Lower lobe of right lung (tissue), 2 donors: ENCODE results near the gene RRP1B. TPM values are rescaled to one million over a fixed set of nuclear protein-coding genes. Genes with fewer than 3 reads are reported as not detected.
A peak's percentile ranks its signal among the peaks of the same experiment; 100 is the strongest.

Experiments used
- ATAC-seq, 2 donors: fragments of 200-7000 bp; cut with Tn5 transposase; one replicate each; pipeline ENCODE4 v1.9.1; 2020 to 2022; ENCODE audit warnings: mild to moderate bottlenecking in 2 of 2, moderate library complexity in 2 of 2
- DNase-seq: peaks from one replicate; pipeline ENCODE4 v3.0.0-alpha.2; 2020
- H3K27ac ChIP-seq: fragments of 200-600 bp; one replicate; pipeline ENCODE4 v1.8.0; 2022
- H3K27me3 ChIP-seq: fragments of 200-600 bp; one replicate; pipeline ENCODE4 v1.8.0; 2022; ENCODE audit warnings: low read depth
- H3K36me3 ChIP-seq: fragments of 200-600 bp; one replicate; pipeline ENCODE4 v1.8.0; 2022; ENCODE audit warnings: mild to moderate bottlenecking
- H3K4me1 ChIP-seq: fragments of 200-600 bp; one replicate; pipeline ENCODE4 v1.8.0; 2022
- H3K4me3 ChIP-seq: fragments of 200-600 bp; one replicate; pipeline ENCODE4 v1.8.0; 2022; ENCODE audit warnings: mild to moderate bottlenecking
- H3K9me3 ChIP-seq: fragments of 200-600 bp; one replicate; pipeline ENCODE4 v1.8.0; 2022
- intact Hi-C: fragments of 100-400 bp; cut with DNase I; formaldehyde crosslinking; loops from one replicate; pipeline ENCODE4 v1.11.0; 2022
- total RNA-seq: library from RNA; stranded (reverse); fragmentation: NEBNext Ultra II Directional; extraction: Animal tissue kit (Norgen Biotek cat#: 25700); gene quantifications from one replicate; pipeline ENCODE4 v1.2.1, GENCODE V29; 2021
- TF ChIP-seq, protein P1 (sequence below): fragments of 200-600 bp; IDR thresholded peaks from one replicate; pipeline ENCODE4 v1.8.0; 2022; ENCODE audit warnings: antibody characterized with exemption, mild to moderate bottlenecking
- donor health status: DM: no; HTN: yes; CAD: no; lungs with severe emphysema.

RRP1B gene
- total RNA-seq, 1 donor from 2014 or later: 18.1 TPM

DNA sequence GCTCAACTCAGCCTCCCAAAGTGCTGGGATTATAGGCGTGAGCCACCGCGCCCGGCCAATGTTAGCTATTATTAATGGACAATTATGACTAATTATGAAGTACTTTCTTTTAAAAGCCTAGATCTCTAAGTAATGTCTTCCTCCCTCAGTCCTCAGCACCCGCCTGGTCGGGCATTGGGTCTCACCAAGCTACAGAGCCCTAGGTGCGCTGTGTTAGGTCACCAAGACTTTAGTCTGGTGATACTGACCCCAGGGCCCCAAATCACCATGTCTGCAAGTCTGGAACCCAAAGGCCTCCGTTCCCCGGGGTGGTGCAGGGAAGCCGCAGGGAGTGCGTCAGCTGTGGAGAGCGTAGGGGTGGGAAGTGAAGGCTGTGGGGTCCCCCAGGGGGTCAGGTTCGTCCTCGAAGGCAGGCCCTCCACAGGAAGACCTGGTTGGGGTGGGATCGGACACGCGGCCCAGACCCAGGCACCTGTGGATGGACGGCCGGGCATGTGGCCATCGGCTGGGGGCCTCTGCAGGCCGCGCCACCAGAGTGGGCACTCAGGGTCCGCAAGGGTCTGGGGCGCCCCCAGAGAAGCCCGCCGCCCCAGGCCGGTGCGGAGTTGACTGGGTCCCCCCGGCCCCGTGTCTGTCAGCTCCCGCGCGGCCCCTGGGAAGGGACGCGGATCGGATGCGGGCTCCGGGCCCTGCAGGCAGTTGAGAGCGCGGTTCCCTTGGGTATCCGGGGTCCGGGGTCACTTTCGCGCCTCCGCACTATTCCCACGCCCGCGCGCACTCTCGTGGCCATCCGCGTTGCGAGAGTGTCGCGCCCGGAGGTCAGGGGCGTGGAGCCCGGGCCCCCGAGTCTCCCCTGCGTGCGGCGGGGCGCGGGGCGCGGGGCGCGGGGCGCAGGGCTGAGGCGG is 58.9 kb downstream of the RRP1B start:
- Histone ChIP-seq H3K4me1 (peaks cover 41% of the 10 kb centered on the region), H3K36me3 (no peaks in the 10 kb centered on the region), H3K27ac (peak overlapping the region; percentile 97), H3K4me3 (peak overlapping the region; percentile 98), H3K27me3 (no peaks in the 10 kb centered on the region), H3K9me3 (no peaks in the 10 kb centered on the region)
- peak in 1 of 2 donors; percentile 9 for ATAC-seq
- TF ChIP-seq, protein P1, sequence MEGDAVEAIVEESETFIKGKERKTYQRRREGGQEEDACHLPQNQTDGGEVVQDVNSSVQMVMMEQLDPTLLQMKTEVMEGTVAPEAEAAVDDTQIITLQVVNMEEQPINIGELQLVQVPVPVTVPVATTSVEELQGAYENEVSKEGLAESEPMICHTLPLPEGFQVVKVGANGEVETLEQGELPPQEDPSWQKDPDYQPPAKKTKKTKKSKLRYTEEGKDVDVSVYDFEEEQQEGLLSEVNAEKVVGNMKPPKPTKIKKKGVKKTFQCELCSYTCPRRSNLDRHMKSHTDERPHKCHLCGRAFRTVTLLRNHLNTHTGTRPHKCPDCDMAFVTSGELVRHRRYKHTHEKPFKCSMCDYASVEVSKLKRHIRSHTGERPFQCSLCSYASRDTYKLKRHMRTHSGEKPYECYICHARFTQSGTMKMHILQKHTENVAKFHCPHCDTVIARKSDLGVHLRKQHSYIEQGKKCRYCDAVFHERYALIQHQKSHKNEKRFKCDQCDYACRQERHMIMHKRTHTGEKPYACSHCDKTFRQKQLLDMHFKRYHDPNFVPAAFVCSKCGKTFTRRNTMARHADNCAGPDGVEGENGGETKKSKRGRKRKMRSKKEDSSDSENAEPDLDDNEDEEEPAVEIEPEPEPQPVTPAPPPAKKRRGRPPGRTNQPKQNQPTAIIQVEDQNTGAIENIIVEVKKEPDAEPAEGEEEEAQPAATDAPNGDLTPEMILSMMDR: no peak
- no peak for DNase-seq
- intact Hi-C loops: no loop called here

DNA sequence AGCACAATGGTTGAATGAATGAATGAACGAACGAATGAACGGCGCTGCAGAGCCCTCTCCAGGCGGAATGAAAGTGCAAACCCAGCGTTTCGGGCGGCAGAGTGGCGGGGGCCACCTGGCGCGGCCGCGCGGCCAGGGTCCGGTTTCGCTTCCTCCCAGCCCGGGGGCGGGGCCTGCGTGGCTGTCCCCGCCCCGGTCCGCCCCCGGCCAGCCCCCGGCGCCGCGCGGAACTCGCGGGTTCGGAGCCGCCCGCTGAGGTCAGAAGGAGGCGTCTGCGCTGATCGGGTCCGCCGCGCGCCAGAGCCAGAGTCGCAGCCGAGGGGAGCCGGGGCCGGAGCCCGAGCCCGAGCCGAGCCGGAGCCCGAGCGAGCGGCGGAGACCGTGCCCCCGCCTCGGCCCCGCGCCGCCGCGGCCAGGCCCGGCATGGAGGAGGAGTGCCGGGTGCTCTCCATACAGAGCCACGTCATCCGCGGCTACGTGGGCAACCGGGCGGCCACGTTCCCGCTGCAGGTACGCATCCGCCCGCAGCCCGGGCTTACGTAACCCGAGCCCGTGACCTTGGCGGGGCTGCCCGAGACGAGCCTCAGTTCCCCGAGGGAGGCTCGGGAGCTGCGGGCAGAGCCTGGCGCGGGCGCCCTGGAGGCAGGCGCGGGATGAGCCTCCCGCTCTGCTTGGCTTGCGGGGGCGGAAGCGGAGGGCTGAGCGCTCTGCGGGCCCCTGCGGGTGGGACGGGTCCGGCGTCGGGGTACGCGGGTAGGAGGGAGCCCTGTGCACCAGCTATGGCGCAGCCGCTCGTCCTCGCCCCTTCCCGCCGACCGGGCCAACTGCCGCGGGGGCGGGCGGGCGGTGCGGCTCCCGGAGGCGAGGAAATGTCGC is 59.8 kb downstream of the RRP1B start, which contains the start of gene PDXK:
TSS of gene PDXK (plus strand) at position 258 of the 876 bp plus-strand sequence. CDS start at position 424, 166 bp downstream.
- ATAC-seq (peak; percentile 93 to 94), DNase-seq (peak; percentile 91)
- no peaks in the 10 kb centered on the region for H3K9me3 ChIP-seq
- peaks cover 7% of the 10 kb centered on the region for H3K36me3 ChIP-seq
- H3K27ac ChIP-seq: peak within 1 kb of the TSS; percentile 97
- peak within 1 kb of the TSS; percentile 98 for H3K4me3 ChIP-seq
- H3K4me1 ChIP-seq: peaks cover 40% of the 10 kb centered on the region
- intact Hi-C loops: no loop called here
- TF ChIP-seq, protein P1: no peak
- H3K27me3 ChIP-seq: no peaks in the 10 kb centered on the region

DNA sequence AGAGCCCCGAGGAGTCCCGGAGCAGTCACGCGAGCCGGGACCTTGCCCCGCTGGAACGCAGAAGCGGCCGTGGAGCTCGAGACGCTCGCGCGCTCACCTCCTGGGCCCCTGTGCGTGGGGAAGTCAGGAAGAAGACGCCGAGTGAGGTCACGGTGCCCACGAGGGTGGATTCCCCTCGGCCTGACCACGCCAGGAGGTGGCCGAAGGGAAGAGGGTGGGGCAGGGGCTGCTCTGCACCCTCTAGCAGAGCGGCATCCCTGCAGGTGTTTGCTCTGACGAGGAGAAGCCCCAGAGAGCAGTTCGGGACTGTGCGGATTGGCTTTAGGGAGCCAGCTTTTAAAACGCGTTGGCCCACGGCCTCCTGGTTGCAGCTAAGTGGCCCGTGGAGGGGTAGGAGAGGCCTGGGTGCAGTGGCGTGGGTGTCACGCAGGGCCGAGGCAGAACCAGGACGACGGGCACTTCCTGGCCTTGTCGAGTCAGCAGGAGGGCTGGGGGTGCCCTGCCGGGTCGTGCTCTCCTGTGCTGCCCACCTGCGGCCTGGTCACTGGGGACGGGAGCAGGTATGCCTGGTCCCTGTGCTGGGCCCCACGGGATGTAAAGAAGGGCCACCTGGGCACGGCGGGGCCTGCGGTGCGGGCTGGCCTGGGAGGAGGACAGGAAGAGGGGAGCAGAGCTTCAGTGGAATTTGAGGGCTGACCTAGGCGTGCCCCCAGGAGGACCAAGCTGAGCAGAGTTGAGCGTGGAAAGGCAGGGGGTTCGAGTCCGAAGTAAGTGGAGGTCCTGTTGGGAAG is 60.6 kb downstream of the RRP1B start:
- Histone ChIP-seq H3K27ac (peak overlapping the region; percentile 97), H3K4me3 (peak overlapping the region; percentile 98), H3K4me1 (peaks cover 49% of the 10 kb centered on the region), H3K9me3 (no peaks in the 10 kb centered on the region), H3K27me3 (no peaks in the 10 kb centered on the region), H3K36me3 (peaks cover 11% of the 10 kb centered on the region)
- ATAC-seq (peak; percentile 14 to 39), DNase-seq (peak; percentile 76)
- intact Hi-C loops: no loop called here
- TF ChIP-seq, protein P1: no peak

DNA sequence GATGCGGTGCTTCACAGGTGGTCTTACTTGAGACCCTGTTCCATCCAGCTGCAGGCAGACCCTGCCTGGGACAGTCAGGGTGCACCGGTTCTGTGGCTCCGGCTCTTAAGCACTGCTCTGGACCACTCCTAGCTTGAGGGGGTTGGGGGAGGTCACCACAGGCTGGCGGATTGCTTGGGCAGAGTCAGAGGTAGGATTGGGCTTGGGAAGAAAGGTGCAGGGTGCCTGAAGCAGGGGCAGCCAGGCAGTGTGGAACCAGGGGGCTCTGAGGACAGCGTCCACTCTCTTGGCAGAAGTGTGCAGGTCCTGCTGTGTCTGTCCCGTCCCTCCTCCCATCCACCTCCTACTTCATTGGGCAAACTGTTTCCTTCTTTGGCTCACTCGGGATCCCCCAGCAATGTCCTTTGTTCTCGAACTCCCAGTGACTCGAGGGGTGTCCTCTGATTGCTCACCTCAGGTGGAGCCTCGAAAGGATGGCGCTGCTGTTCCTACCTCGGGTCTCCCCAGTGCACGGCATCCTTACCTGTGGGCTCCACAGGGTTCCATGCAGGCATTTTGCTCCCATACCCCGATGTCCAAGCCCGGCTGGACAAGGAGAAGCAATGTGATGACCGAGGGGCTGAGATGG is 61.3 kb downstream of the RRP1B start:
- no peak for DNase-seq
- TF ChIP-seq, protein P1: no peak
- Histone ChIP-seq H3K36me3 (peaks cover 11% of the 10 kb centered on the region), H3K27me3 (no peaks in the 10 kb centered on the region), H3K4me1 (peaks cover 56% of the 10 kb centered on the region), H3K27ac (peak overlapping the region; percentile 97), H3K9me3 (no peaks in the 10 kb centered on the region), H3K4me3 (peak overlapping the region; percentile 98)
- ATAC-seq: no peak
- intact Hi-C loops: no loop called here
